ENCODE measurements around the gene CCDC6.

DNA sequence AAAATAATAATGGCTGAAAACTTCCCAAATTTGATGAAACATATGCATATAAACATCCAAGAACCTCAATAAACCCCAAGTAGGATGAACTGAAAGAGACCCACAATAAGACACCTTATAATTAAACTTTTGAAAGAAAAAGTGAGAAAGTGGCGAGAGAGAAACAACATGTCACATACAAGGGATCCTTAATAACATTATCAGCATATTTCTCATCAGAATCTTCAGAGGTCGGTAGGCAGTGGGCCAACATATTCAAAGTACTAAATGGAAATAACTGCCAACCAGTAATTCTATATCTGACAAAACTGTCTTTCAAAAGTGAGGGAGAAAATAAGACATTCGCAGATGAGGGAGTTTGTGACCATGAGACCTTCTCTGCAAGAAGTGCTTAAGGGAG, 16.6 kb upstream of the CCDC6 start:
- TF ChIP-seq, protein P1, sequence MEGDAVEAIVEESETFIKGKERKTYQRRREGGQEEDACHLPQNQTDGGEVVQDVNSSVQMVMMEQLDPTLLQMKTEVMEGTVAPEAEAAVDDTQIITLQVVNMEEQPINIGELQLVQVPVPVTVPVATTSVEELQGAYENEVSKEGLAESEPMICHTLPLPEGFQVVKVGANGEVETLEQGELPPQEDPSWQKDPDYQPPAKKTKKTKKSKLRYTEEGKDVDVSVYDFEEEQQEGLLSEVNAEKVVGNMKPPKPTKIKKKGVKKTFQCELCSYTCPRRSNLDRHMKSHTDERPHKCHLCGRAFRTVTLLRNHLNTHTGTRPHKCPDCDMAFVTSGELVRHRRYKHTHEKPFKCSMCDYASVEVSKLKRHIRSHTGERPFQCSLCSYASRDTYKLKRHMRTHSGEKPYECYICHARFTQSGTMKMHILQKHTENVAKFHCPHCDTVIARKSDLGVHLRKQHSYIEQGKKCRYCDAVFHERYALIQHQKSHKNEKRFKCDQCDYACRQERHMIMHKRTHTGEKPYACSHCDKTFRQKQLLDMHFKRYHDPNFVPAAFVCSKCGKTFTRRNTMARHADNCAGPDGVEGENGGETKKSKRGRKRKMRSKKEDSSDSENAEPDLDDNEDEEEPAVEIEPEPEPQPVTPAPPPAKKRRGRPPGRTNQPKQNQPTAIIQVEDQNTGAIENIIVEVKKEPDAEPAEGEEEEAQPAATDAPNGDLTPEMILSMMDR (IDR thresholded peaks at IDR 0.05) = no peak
- no peak for TF ChIP-seq POLR2A (IDR thresholded peaks at IDR 0.05)
